NCI-H345 treated with DMSO at 0.1 percent for 48 hours (cell line): ENCODE data around the gene CRIP2.
A peak's percentile ranks its signal among the peaks of the same experiment; 100 is the strongest.

Experiments used
- DNase-seq: peaks from one replicate; lab custom pipeline; 2025; ENCODE audit not compliant: unreplicated experiment; lab: John Stamatoyannopoulos, UW

CRIP2 gene

DNA sequence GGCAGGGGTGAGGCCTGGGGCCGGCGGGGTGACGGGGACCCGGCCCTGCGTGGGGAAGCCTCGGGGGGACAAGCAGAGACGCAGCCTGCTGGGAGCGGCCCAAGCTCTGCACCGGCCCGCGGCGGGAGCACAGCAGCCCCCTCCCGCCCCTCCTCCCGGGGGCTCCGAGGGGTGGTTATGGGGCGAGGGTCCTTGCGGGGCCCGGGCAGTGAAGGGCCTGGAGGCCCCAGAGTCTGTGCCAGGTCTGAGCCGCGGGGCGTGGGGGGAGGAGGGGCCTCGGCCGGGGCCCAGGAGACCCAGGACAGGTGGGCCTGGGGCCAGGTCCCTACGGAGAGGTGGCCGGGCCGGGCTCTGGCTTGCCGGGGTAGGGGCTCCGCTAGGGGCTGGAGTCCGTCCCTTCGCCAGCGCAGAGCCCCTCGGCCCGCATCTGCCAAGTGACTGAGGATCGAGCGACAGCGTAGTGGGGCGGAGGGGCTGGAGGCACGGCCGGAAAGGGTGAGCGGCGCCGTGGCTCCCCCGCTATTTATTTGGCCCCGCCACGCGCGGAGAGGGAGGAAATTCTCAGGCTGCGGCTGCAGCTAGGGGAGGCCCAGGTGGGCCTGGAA, 52.3 kb downstream of the CRIP2 start:
- DNase-seq, result no peak

DNA sequence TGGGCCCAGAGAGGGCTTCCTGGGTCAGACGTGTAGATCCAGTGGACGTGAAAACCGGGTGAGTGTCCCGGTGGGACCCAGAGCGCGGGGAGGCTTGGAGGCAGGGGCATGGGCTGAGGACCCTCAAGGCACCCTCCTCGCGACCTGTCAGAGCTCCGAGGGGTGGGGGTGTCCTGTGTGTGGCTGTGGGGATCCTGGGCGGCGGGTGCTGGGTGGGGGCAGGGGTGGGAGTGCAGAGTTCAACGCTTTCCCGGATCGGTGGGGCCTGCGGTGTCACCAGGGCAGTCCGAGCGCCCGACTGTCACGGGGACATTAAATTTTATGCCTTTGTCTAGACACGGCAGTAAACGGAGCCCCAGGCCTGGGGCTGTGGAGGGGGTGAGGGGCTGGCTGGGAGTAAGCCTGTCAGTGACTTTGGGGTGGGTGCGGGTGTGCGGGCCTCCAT, 52.8 kb downstream of the CRIP2 start:
- DNase-seq, result no peak

DNA sequence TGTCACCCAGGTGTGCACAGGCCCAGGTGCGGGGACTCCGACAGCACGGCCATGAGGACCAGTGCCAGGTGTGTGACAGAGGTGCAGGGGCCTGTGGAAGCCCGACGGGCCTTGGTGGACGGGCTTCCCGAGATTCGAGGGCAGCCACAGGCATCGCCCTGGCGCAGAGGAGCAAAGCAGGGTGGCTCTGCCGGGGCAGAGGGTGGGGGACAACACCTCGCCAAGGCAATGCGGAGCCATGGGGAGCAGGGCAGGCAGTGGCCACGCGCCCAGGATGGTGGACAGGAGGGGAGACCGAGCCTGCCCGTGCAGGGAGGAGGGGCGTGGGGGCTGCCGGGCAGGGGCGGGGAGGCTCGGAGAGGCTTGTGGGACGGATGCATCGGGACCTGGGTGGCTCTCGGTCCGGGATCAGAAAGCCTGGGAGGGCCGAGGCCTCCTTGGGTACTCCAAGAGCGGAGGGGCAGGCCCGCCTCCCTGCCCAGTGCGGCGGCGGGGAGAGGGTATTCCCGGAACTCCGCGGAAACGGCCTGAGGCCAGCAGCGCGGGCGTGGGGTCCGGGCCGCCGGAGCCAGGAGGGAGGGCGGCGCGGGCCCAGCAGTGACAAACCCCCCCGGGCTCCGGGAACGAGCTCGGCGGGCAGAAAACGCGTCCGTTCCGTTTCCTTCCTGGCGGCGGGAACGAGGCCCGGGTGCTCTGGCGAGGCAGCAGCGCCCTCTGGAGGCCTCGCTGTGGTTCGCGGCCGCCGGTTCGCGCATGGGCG, 53.4 kb downstream of the CRIP2 start:
- peak; percentile 55 for DNase-seq

GRCh38 chr14:105528586-105529318, 54.1 kb downstream of the CRIP2 start:
- DNase-seq, result no peak

DNA sequence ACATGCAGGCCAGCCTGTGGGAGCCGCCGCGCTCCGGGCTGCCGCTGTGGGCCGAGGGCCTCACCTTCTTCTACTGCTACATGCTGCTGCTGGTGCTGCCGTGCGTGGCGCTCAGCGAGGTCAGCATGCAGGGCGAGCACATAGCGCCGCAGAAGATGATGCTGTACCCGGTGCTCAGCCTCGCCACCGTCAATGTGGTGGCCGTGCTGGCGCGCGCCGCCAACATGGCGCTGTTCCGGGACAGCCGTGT, 54.6 kb downstream of the CRIP2 start:
- DNase-seq, result no peak
